Measurements from ENCODE around the gene UBE2N.
A peak's percentile ranks its signal among the peaks of the same experiment; 100 is the strongest.

The UBE2N gene

GRCh38 chr12:93366422-93366821 is 75.3 kb downstream of the UBE2N start:
- Mint-ChIP-seq H3K27ac (no peak overlapping the region), H3K4me3 (no peak overlapping the region), H3K4me1 (ENCODE audit: low read depth) (peaks cover 14% of the 10 kb centered on the region), H3K27me3 (no peaks in the 10 kb centered on the region), H3K36me3 (ENCODE audit: low read depth) (no peaks in the 10 kb centered on the region), H3K9me3 (no peaks in the 10 kb centered on the region)

- Mint-ChIP-seq H3K36me3 (ENCODE audit: low read depth) (no peaks in the 10 kb centered on the region), H3K4me3 (no peak overlapping the region), H3K27me3 (no peaks in the 10 kb centered on the region), H3K4me1 (ENCODE audit: low read depth) (peaks cover 14% of the 10 kb centered on the region), H3K9me3 (no peaks in the 10 kb centered on the region), H3K27ac (no peak overlapping the region)
Measured at GRCh38 chr12:93365616-93366405, 75.9 kb downstream of the UBE2N start.

- Mint-ChIP-seq H3K4me1 (ENCODE audit: low read depth) (peaks cover 14% of the 10 kb centered on the region), H3K27ac (peak overlapping the region; percentile 19), H3K27me3 (no peaks in the 10 kb centered on the region), H3K4me3 (no peak overlapping the region), H3K9me3 (no peaks in the 10 kb centered on the region), H3K36me3 (ENCODE audit: low read depth) (no peaks in the 10 kb centered on the region)
Measured at GRCh38 chr12:93363841-93364297, 77.9 kb downstream of the UBE2N start.

GRCh38 chr12:93361151-93361919 is 80.4 kb downstream of the UBE2N start:
- H3K4me3 Mint-ChIP-seq, result no peak overlapping the region
- H3K36me3 Mint-ChIP-seq (ENCODE audit: low read depth), result no peaks in the 10 kb centered on the region
- H3K9me3 Mint-ChIP-seq, result no peaks in the 10 kb centered on the region
- no peaks in the 10 kb centered on the region for H3K27me3 Mint-ChIP-seq
- peaks cover 14% of the 10 kb centered on the region for H3K4me1 Mint-ChIP-seq (ENCODE audit: low read depth)
- no peak overlapping the region for H3K27ac Mint-ChIP-seq

- Mint-ChIP-seq H3K27me3 (no peaks in the 10 kb centered on the region), H3K9me3 (no peaks in the 10 kb centered on the region), H3K4me1 (ENCODE audit: low read depth) (peaks cover 14% of the 10 kb centered on the region), H3K36me3 (ENCODE audit: low read depth) (no peaks in the 10 kb centered on the region), H3K4me3 (no peak overlapping the region), H3K27ac (no peak overlapping the region)
Measured at GRCh38 chr12:93360688-93361087, 81.1 kb downstream of the UBE2N start.

- Mint-ChIP-seq H3K9me3 (no peaks in the 10 kb centered on the region), H3K36me3 (ENCODE audit: low read depth) (no peaks in the 10 kb centered on the region), H3K27ac (no peak overlapping the region), H3K27me3 (no peaks in the 10 kb centered on the region), H3K4me1 (ENCODE audit: low read depth) (peaks cover 3% of the 10 kb centered on the region), H3K4me3 (no peak overlapping the region)
Measured at GRCh38 chr12:93358821-93359220, 82.9 kb downstream of the UBE2N start.

GRCh38 chr12:93358058-93358457 is 83.7 kb downstream of the UBE2N start:
- Mint-ChIP-seq H3K27ac (no peak overlapping the region), H3K9me3 (no peaks in the 10 kb centered on the region), H3K36me3 (ENCODE audit: low read depth) (no peaks in the 10 kb centered on the region), H3K4me1 (ENCODE audit: low read depth) (no peaks in the 10 kb centered on the region), H3K27me3 (no peaks in the 10 kb centered on the region), H3K4me3 (no peak overlapping the region)

GRCh38 chr12:93356214-93356613 is 85.5 kb downstream of the UBE2N start:
- no peak overlapping the region for H3K4me3 Mint-ChIP-seq
- H3K9me3 Mint-ChIP-seq, result no peaks in the 10 kb centered on the region
- H3K4me1 Mint-ChIP-seq (ENCODE audit: low read depth), result no peaks in the 10 kb centered on the region

More at GRCh38 chr12:93356214-93356613, 85.5 kb downstream of the UBE2N start:
- Mint-ChIP-seq H3K27ac (no peak overlapping the region), H3K36me3 (ENCODE audit: low read depth) (no peaks in the 10 kb centered on the region), H3K27me3 (no peaks in the 10 kb centered on the region)

Data from stimulated activated naive CD8-positive, alpha-beta T cell treated with anti-CD3 and anti-CD28 coated beads, Interleukin-15, Interleukin-2, amounts not matched to agents 100 ng/mL and 50 ng/mL, for 24 hours (primary cell).